ENCODE results near the gene HMSD. TPM values are rescaled to one million over a fixed set of nuclear protein-coding genes. Genes with fewer than 3 reads are reported as not detected.
A peak's percentile ranks its signal among the peaks of the same experiment; 100 is the strongest.

The HMSD gene, protein sequence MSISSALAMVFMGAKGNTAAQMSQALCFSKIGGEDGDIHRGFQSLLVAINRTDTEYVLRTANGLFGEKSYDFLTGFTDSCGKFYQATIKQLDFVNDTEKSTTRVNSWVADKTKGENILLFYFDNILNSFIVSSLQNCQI
- total RNA-seq: under 1 TPM in 2 of 6 experiments, not detected in 4; 0.27 to 0.37 TPM
- long read RNA-seq: 0 reads

DNA sequence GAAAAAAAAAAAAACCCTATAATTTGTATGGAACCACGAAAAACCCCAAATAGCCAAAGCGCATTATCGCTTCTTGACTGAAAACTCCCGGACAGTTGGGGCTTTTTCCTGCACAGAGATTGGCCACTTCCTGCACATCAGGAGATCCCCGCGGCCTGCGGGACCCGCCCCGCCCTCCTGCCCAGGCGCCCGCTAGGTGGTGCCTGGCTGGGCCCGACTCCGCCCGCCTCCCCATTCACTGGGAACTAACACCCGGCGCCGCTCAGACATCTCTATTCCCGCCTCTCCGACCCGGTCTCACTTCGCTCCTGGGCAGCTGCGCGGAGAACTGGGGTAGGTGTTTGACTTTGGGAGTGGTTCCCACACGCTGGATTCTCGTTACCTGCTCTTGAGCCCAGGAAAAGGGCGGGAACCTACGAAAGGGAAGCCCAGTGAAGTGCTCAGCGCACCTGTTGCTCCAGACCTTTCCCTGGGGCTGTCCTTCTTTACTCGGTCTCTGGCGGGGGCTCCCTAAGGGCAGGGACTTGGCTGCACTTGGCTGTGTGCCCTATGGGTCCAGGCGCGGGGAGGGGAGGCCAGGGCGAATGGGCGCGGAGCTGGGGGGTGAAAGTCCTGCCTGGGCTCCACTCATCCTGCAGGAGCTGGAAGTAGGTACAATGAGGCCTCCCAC lies at the start of gene HMSD:
HMSD (plus strand) TSS at position 234 of the 670 bp plus-strand sequence. CDS start 4,155 bp downstream, outside the sequence.
- intact Hi-C loops (cut with DNase I): no loop called here
- peak; percentile 99 to 100 (median 100) for ATAC-seq
- no peak within 1 kb of the TSS for H3K27ac ChIP-seq

DNA sequence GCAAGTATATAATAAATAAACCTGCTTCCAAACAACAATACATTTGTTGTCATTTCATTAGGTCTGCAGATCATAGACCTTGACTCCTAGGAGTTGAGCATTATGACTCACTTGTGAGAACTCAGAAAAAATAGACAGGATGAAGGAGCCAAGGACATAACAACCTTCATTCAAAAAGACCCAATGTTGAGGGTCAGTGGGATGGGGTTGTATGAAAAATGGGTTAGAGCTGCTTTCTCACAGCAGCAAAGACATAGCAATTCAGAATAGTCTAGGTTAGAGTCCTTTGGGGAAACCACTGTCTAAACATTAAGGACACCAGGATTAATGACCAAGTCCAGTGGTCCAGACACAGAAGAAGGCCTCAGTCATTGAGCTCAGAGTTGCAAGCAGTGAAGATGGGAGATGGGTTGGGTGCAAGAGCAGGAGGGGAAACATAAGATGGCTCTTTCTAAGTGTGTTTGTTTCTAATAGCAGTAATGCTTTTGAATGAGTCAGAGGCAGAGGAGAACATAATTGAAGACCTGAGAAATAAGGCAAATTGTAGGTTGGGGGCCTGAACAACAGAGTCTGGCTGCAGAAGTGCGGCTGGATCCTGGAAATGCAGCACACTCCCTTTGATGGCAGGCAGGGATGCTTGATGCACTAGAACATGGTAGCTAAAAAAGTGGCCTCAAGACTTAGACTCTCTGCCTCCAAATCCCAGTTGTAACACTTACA lies 45.1 kb upstream of the HMSD start:
- Histone ChIP-seq H3K36me3 (no peaks in the 10 kb centered on the region), H3K27me3 (no peaks in the 10 kb centered on the region), H3K4me1 (no peaks in the 10 kb centered on the region), H3K27ac (no peak overlapping the region), H3K9me3 (no peaks in the 10 kb centered on the region), H3K4me3 (no peak overlapping the region)
- TF ChIP-seq, protein P1, sequence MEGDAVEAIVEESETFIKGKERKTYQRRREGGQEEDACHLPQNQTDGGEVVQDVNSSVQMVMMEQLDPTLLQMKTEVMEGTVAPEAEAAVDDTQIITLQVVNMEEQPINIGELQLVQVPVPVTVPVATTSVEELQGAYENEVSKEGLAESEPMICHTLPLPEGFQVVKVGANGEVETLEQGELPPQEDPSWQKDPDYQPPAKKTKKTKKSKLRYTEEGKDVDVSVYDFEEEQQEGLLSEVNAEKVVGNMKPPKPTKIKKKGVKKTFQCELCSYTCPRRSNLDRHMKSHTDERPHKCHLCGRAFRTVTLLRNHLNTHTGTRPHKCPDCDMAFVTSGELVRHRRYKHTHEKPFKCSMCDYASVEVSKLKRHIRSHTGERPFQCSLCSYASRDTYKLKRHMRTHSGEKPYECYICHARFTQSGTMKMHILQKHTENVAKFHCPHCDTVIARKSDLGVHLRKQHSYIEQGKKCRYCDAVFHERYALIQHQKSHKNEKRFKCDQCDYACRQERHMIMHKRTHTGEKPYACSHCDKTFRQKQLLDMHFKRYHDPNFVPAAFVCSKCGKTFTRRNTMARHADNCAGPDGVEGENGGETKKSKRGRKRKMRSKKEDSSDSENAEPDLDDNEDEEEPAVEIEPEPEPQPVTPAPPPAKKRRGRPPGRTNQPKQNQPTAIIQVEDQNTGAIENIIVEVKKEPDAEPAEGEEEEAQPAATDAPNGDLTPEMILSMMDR (IDR thresholded peaks at IDR 0.05): no peak
- TF ChIP-seq POLR2A (IDR thresholded peaks at IDR 0.05): no peak
- intact Hi-C loops (cut with DNase I): no loop called here
- ATAC-seq (no peak), DNase-seq (no peak)
- no CpG with 5 or more reads among the region's 1 CpG for WGBS (ENCODE audit: insufficient coverage, low coverage, low lambda C conversion rate, missing lambda C conversion rate)

More for the DNA sequence above, at the start of gene HMSD:
- Histone ChIP-seq H3K4me1 (peaks cover 0 to 8% (median 0%) of the 10 kb centered on the region in 4 donors), H3K9me3 (no peaks in the 10 kb centered on the region), H3K27me3 (no peaks in the 10 kb centered on the region), H3K36me3 (no peaks in the 10 kb centered on the region), H3K4me3 (peak within 1 kb of the TSS in 2 of 3 donors; percentile 29 to 44)
- peak; percentile 63 to 77 (median 72) for DNase-seq
- WGBS (ENCODE audit: insufficient coverage, low coverage, low lambda C conversion rate, missing lambda C conversion rate): 18% methylated on average over 16 of the region's 35 CpGs
- TF ChIP-seq, protein P1 (IDR thresholded peaks at IDR 0.05): peak; percentile 37 to 61 (median 46)
- TF ChIP-seq POLR2A (IDR thresholded peaks at IDR 0.05): no peak

DNA sequence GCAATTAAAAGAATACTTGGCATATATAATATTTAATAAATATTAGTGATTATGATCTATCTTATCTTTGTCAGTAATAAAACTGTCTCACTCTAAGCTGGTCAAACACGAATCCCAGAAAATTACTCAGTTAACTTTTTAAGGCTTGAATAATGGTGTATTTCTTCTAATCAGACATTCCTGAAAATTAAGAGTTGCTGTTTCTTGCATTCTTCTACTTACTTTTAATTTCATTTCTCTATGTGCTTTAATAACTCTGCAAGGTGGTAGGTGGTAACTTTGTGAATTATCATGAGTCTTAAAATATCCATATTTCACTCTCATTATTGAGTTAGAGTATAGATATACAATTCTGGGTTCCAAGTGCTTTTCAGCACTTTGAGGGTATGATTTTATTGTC lies 44.4 kb upstream of the HMSD start:
- no peak overlapping the region for H3K4me3 ChIP-seq
- intact Hi-C loops (cut with DNase I): no loop called here
- no peaks in the 10 kb centered on the region for H3K4me1 ChIP-seq
- ATAC-seq (no peak), DNase-seq (no peak)
- no peaks in the 10 kb centered on the region for H3K27me3 ChIP-seq
- TF ChIP-seq, protein P1 (IDR thresholded peaks at IDR 0.05): no peak
- no peak for TF ChIP-seq POLR2A (IDR thresholded peaks at IDR 0.05)
- H3K27ac ChIP-seq: no peak overlapping the region
- H3K9me3 ChIP-seq: no peaks in the 10 kb centered on the region
- 34% methylated on average over 1 of the region's 1 CpG for WGBS (ENCODE audit: insufficient coverage, low coverage, low lambda C conversion rate, missing lambda C conversion rate)
- no peaks in the 10 kb centered on the region for H3K36me3 ChIP-seq

DNA sequence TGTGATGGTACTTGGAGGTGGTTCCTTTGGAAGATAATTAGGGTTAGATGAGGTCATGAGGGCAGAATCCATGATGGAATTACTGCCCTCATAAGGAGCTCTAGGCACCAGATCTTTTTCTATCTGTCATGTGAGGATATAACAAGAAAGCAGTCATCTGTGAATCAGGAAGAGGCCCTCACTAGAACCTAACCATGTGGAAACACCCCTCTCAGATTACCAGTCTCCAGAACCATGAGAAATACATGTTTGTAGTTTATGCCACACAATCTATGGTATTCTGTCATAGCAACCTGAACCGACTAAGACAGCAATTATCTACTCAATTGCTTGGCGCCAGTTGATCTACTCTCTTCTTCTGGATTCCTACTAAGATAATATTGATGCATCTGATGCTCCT lies 43.7 kb upstream of the HMSD start:
- no peak overlapping the region for H3K4me3 ChIP-seq
- H3K36me3 ChIP-seq: no peaks in the 10 kb centered on the region
- DNase-seq: no peak
- H3K27me3 ChIP-seq: no peaks in the 10 kb centered on the region
- intact Hi-C loops (cut with DNase I): no loop called here
- no peaks in the 10 kb centered on the region for H3K9me3 ChIP-seq
- no peaks in the 10 kb centered on the region for H3K4me1 ChIP-seq
- no peak overlapping the region for H3K27ac ChIP-seq
- WGBS (ENCODE audit: insufficient coverage, low coverage, low lambda C conversion rate, missing lambda C conversion rate): 85% methylated on average over 2 of the region's 2 CpGs
- no peak for TF ChIP-seq POLR2A (IDR thresholded peaks at IDR 0.05)
- TF ChIP-seq, protein P1 (IDR thresholded peaks at IDR 0.05): no peak
- ATAC-seq: no peak
